ENCODE results near the gene TGIF2. TPM values are rescaled to one million over a fixed set of nuclear protein-coding genes. Genes with fewer than 3 reads are reported as not detected.

TGIF2 gene
- total and polyA plus RNA-seq, 2 of the 8 experiments (the other 6 are each of a cell fraction or from before 2014, with no cell fraction given) = 49.7 to 76.7 TPM

DNA sequence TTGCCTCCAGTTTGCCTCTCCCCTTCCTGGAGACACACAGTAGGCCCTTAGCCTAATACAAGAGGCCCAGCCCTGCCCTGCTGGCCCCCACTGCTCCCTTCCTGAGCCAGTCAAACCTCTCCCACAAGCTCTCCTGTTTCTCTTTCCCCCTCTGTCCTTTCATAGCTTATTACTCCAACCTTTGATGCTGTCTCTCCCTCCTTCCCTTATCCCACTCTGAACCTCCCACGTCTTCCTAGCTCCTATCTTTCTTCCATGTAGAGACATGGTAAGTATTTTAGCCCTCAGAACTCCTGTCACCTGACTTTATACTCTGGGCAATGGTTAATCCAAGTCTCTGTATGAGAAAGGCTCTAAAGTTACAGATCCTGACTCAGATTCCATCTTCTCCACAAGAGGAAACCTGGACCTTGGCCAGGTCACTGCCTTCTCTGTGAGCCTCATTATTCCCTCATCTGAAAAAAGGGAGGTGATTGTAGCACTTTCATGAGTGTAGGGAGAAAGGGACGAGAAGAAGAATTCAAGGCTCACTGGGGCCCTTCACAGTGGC lies 6.7 kb downstream of the TGIF2 start:
- no peaks in the 10 kb centered on the region for H3K9me3 ChIP-seq (ENCODE audit: insufficient read depth in 2 of 2, low read depth in 1 of 2, low read length in 1 of 2)

More for the DNA sequence above, 6.7 kb downstream of the TGIF2 start:
- ChIA-PET POLR2A (ENCODE audit: partially characterized antibody) (interaction anchor here (17.6 to 26.6 kb wide), 2 partner anchors 7 to 14 kb away, joined by 388 read pairs; partner anchors contain the start of genes RAB5IF and TGIF2), CTCF (ENCODE audit: partially characterized antibody) (interaction anchor here (0.6 to 18.0 kb wide), 6 partner anchors 9 to 633 kb away, joined by 3 to 202 read pairs (median 3); partner anchors contain the start of gene RAB5IF)
- H3K27ac ChIP-seq (ENCODE audit: low read depth, low read length) = no peak overlapping the region
- no peak overlapping the region for H2BK5ac ChIP-seq (ENCODE audit: low read depth, low read length)
- no peak overlapping the region for H2BK20ac ChIP-seq (ENCODE audit: low read length)
- H4K5ac ChIP-seq (ENCODE audit: insufficient read length, low read depth, low read length) = no peak overlapping the region
- no peaks in the 10 kb centered on the region for H3K27me3 ChIP-seq (replicated peaks in 1 of 4; ENCODE audit: control insufficient read depth in 3 of 4, extremely low read depth in 1 of 4, insufficient read depth in 3 of 4, low read length in 3 of 4)
- H3K4ac ChIP-seq (replicated peaks; ENCODE audit: insufficient read length, low read depth, low read length) = no peak overlapping the region
- H3K9ac ChIP-seq (replicated peaks in 1 of 4; ENCODE audit: extremely low read depth in 1 of 4, low read depth in 3 of 4, low read length in 3 of 4) = no peak overlapping the region
- no peak overlapping the region for H3K18ac ChIP-seq (ENCODE audit: extremely low read depth, low read length)
- H3K79me2 ChIP-seq (ENCODE audit: control insufficient read depth in 1 of 2, insufficient read depth in 2 of 2, low read length in 2 of 2) = peaks cover 15 to 44% of the 10 kb centered on the region in 2 experiments
- WGBS, 2 experiments (ENCODE audit: extremely low coverage in 1 of 2, insufficient coverage in 1 of 2, insufficient read length in 1 of 2, insufficient replicate concordance in 2 of 2, low coverage in 1 of 2, low lambda C conversion rate in 2 of 2, missing lambda C conversion rate in 1 of 2) = 84% methylated on average over 2 of the region's 2 CpGs; no CpG with 5 or more reads in 1 of the 2 experiments
- H3K4me3 ChIP-seq (ENCODE audit: extremely low read depth in 1 of 4, insufficient read depth in 2 of 4, low read depth in 3 of 4, low read length in 4 of 4) = no peak overlapping the region
- TF ChIP-seq KDM4A (IDR thresholded peaks at IDR 0.05; ENCODE audit: low read depth, low read length, severe bottlenecking) (no peak), RNF2 (IDR thresholded peaks at IDR 0.05; ENCODE audit: borderline replicate concordance, low read depth, low read length, missing control alignments, poor library complexity, severe bottlenecking) (no peak), KDM1A (IDR thresholded peaks at IDR 0.05; ENCODE audit: borderline replicate concordance, low read length) (no peak)
- TF ChIP-seq, protein P1, sequence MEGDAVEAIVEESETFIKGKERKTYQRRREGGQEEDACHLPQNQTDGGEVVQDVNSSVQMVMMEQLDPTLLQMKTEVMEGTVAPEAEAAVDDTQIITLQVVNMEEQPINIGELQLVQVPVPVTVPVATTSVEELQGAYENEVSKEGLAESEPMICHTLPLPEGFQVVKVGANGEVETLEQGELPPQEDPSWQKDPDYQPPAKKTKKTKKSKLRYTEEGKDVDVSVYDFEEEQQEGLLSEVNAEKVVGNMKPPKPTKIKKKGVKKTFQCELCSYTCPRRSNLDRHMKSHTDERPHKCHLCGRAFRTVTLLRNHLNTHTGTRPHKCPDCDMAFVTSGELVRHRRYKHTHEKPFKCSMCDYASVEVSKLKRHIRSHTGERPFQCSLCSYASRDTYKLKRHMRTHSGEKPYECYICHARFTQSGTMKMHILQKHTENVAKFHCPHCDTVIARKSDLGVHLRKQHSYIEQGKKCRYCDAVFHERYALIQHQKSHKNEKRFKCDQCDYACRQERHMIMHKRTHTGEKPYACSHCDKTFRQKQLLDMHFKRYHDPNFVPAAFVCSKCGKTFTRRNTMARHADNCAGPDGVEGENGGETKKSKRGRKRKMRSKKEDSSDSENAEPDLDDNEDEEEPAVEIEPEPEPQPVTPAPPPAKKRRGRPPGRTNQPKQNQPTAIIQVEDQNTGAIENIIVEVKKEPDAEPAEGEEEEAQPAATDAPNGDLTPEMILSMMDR (IDR thresholded peaks at IDR 0.05; ENCODE audit: control extremely low read depth in 1 of 3, insufficient read depth in 1 of 3, low read depth in 1 of 3, low read length in 3 of 3) = no peak
- no peak overlapping the region for H3K56ac ChIP-seq (replicated peaks; ENCODE audit: insufficient read length, low read depth, low read length)
- DNase-seq (ENCODE audit: low read depth in 1 of 2, low spot score in 2 of 2) (no peak), FAIRE-seq (no peak)
- H2AFZ ChIP-seq (ENCODE audit: low read length) = no peak overlapping the region
- no peak overlapping the region for H4K8ac ChIP-seq (ENCODE audit: extremely low read depth, insufficient read depth, low read length)
- H2BK15ac ChIP-seq (ENCODE audit: low read length) = no peak overlapping the region
- no peak overlapping the region for H2BK12ac ChIP-seq (ENCODE audit: low read depth, low read length)
- H2AK5ac ChIP-seq (ENCODE audit: low read depth, low read length) = no peak overlapping the region
- H3K4me1 ChIP-seq (replicated peaks in 1 of 4; ENCODE audit: control insufficient read depth in 3 of 4, insufficient read depth in 4 of 4, low read length in 3 of 4) = peaks cover 3 to 11% (median 8%) of the 10 kb centered on the region in 4 experiments
- H3K23ac ChIP-seq (ENCODE audit: insufficient read length) = no peak overlapping the region
- H3K23me2 ChIP-seq (ENCODE audit: low read depth, low read length) = peaks cover 5% of the 10 kb centered on the region; the same call in 1 of the 2 replicates
- no peak overlapping the region for H4K91ac ChIP-seq (replicated peaks; ENCODE audit: insufficient read length, low read length)
- no peak overlapping the region for H2BK120ac ChIP-seq (replicated peaks; ENCODE audit: low read depth, low read length)
- H4K20me1 ChIP-seq (replicated peaks in 1 of 2; ENCODE audit: control insufficient read depth in 1 of 2, insufficient read depth in 2 of 2, low read length in 2 of 2) = peaks cover 3 to 4% of the 10 kb centered on the region in 2 experiments
- no peak overlapping the region for H3K14ac ChIP-seq (ENCODE audit: insufficient read length)
- peaks cover 4 to 45% (median 22%) of the 10 kb centered on the region in 4 experiments for H3K36me3 ChIP-seq (ENCODE audit: control insufficient read depth in 2 of 4, insufficient read depth in 4 of 4, low read length in 3 of 4)
- H3K4me2 ChIP-seq (ENCODE audit: insufficient read depth in 1 of 2, low read depth in 2 of 2, low read length in 2 of 2) = no peak overlapping the region
- peaks cover 7% of the 10 kb centered on the region for H3K79me1 ChIP-seq (ENCODE audit: low read depth, low read length)
